Muscle of back (tissue), 11 donors: ENCODE results near the gene SH3BP1. TPM values are rescaled to one million over a fixed set of nuclear protein-coding genes. Genes with fewer than 3 reads are reported as not detected.
A peak's percentile ranks its signal among the peaks of the same experiment; 100 is the strongest.
"Not testable (repeated sequence)": the region's sequence is repeated elsewhere in the genome, so short reads cannot be mapped to it uniquely, and the experiment has no call there.

ENCODE experiments used
- DNase-seq, 3 donors: peaks; one replicate each; pipeline versions ENCODE4 v3.0.0 to v3.0.0-alpha.2; 2013
- polyA plus RNA-seq, 10 donors: library from polyadenylated mRNA; unstranded; fragments of 120-200 nt; gene quantifications; one replicate each; pipeline ENCODE4 v1.2.1, GENCODE V29; 2013; ENCODE audit not compliant: insufficient read length in 10 of 10

Gene SH3BP1
- polyA plus RNA-seq, 10 donors, result 5.9 to 13.3 (median 10.3) TPM

DNA sequence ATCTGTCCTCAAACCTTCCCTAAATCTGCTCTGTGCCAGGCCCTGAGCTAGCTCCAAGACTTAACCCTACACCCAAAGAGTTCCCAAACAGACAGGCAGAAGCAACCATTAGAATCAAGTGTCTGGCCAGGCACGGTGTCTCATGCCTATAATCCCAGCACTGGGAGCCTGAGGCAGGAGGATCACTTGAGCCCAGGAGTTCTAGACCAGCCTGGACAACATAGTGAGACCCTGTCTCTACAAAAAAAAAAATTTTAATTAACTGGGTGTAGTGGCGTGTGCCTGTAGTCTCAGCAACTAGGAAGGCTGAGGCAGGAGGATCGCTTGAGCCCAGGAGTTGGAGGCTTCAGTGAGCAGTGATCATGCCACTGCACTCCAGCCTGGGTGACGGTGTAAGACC is 17.1 kb downstream of the SH3BP1 start:
- DNase-seq, result not testable (repeated sequence)

DNA sequence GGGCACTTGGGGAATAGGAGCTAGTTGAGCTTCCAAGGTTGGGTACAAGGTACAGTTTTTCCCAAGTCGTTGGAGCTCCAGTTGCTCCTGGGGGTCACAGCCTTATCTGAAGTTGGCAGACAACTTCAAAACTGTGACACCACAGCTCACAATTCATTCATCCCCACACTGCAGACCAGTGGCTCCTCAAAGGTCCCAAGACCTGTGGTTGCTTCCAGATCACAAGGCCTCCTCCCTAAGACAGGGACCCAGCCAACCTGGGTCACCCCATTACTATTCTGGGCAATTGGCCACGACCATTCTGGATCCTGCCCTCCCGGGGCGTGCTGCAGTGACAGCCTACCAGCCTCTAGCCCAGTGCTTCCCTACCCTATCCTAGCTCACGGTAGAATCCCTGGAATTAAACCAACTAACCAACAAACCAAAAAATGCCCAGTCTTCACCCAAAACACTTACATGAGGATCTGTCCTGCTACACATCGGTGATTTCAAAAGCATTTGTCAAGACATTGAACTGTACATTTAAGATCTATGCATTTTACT is 18.2 kb downstream of the SH3BP1 start:
- no peak for DNase-seq

DNA sequence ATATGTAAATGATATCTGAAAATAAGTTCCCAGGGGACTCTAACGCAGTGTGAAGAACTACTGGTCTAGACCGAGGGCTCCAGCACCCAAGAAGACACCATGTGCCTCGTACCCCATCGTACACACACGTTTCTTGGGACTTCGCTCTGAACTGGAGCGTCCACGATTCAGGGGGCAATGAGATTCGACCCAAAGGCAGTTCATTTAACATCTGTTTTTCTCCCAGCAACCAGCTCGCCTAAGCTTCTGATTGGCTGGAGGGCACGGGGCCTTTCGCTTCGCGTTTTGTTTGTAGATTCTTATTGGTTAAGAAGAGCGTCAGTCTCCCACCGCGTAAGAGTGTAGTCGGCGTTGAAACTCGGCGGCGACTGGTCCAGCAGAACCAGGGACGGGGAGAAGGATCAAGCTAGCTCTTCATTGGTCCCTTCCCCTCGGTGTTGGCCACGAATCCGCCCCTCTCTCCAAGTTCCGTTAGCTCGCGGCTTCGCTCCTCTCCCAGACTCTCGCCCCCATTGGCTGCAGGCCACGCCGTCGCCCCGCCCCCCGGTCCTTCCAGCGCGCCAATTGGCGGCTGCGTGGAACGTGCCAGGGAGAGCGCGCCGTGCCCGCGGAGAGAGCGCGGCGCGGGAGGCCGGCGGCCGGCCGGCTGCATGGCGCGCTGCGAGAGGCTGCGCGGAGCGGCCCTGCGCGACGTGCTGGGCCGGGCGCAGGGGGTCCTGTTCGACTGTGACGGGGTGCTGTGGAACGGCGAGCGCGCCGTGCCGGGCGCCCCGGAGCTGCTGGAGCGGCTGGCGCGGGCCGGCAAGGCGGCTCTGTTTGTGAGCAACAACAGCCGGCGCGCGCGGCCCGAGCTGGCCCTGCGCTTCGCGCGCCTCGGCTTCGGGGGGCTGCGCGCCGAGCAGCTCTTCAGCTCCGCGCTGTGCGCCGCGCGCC is 18.9 kb downstream of the SH3BP1 start, which contains the start of gene PDXP:
TSS of gene PDXP (plus strand) at position 591 of the 933 bp plus-strand sequence. CDS start at position 651, 60 bp downstream.
- DNase-seq, result peak; percentile 100

DNA sequence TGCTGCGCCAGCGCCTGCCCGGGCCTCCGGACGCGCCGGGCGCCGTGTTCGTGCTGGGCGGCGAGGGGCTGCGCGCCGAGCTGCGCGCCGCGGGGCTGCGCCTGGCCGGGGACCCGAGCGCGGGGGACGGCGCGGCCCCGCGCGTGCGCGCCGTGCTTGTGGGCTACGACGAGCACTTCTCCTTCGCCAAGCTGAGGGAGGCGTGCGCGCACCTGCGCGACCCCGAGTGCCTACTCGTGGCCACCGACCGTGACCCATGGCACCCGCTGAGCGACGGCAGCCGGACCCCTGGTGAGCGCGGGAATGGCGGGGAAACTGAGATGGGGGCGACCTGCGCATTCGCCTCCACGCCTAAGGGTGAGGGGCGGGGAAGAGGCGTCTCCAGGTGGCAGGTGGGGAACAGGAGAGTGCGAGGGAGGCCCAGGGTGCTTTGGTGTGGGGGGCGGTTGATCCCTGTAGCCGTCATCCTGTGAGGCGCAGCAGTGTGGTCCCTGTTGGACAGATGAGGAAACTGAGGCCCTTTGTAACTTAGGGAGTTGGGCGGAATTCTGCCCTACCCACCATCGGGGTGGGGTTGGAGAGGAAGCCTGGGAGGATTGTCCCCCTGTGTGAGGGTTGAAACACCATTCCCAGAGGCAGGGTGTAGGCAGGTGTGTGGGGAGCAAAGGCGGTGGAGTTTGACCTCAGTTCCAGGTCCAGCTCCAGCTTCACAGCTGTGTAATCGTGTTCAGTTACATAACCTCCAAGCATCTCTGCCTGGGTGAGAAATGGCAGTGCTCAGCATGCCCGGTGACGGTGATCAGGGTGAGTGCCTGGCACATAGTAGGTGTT is 19.8 kb downstream of the SH3BP1 start:
- DNase-seq, result no peak

DNA sequence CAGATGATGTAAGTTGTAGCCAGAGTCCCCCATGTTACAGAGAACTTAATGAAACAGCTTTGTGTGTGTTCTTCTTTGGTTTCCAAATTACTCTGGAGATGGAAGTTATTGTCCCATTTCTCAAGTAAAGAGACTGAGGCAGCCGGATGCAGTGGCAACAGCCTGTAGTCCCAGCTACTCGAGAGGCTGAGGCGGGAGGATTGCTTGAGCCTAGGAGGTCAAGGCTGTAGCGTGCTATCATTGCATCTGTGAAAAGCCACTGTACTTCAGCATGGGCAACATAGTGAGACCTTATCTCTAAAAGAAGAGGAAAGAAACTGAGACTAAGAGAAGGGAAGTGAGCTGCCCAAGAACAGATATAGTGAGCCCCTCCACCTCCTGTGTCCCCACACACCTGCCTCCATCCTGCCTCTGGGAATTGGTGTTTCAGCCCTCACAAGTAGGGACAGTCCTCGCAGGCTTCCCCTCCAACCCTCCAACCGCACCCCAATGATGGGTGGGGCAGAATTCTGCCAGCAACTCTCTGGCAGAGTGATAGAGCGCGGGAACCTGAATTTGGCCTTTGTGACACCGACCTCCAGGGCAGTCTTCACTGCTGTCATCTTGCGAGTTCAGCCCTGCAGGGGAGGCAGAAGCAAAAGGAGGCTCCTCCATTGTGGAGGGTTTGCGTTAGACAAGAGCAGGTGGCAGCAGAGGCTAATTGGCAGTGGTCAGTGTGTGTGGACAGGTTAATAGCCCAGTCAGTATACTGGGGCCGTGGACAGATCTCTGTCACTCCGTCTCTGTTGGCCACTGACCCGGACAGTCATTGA is 20.6 kb downstream of the SH3BP1 start:
- no peak for DNase-seq

DNA sequence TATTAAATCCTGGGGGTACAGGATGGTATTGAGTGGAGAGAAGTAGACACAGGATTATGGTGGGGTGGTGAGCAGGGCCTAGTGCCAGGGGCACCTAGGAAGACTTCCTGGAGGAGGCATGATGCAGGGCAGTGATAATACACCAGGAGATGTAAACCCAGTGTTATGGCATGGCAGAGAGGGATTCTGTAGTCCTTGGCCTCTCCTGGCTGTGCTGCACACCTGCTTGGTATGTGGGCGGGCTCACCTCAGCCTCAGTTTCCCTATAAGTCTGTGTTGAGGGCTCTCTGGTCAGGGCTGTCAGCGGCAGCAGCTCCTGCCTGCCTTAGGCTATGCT is 21.2 kb downstream of the SH3BP1 start:
- no peak for DNase-seq

DNA sequence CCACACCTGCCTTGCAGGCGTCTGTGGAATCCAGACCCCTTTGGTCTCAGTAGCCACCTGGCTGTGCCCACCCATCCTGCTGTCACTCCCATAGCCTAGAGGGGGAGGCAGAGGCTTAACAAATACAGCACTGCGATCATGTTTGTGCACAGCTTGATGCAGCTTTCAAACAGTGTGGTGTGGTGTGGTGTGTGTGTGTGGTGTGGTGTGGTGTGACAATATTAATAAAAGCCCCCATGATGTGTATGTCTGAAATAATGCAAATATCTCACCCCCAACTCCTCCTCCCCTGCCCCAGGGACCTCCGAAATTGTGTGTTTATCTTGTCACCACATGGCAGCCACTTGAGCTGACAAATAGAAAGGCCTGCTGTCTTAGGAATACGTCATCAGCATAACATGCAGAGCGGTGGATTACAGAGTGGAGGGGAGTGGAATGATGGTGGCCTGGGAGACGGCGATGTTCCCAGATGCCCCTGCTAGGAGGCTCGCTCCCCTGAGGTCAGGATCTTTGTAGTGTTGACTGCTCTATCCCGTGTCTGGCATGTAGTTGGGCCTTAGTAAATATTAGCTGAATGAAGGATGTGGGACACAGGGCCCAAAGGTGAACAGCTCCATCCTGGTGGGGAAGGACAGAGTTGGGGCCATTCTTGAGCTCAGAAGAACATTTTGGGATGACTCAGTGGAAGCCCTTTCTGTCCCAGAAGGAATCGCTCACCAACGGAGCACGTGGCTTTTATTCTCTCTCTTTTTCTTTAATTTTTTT is 21.9 kb downstream of the SH3BP1 start:
- DNase-seq, result peak; percentile 61 to 86 (median 75)

DNA sequence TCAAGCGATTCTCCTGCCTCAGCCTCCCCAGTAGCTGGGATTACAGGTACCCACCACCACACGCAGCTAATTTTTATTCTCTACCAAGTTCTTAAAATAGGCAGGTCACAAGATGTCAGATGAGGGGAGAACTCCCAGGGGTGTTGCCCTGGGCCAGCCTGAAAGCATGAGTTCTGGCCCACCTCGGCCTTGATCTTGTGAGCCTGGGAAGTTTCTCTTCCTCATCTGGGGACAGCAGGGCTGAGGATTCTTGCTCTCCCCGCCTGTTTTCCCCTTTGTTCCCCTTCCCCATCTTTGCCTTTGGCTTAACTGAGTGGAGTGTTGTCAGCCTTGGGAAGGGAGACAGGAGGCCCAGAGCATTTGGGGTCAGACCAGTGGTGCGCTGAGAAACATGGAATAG is 22.6 kb downstream of the SH3BP1 start:
- DNase-seq, result no peak

DNA sequence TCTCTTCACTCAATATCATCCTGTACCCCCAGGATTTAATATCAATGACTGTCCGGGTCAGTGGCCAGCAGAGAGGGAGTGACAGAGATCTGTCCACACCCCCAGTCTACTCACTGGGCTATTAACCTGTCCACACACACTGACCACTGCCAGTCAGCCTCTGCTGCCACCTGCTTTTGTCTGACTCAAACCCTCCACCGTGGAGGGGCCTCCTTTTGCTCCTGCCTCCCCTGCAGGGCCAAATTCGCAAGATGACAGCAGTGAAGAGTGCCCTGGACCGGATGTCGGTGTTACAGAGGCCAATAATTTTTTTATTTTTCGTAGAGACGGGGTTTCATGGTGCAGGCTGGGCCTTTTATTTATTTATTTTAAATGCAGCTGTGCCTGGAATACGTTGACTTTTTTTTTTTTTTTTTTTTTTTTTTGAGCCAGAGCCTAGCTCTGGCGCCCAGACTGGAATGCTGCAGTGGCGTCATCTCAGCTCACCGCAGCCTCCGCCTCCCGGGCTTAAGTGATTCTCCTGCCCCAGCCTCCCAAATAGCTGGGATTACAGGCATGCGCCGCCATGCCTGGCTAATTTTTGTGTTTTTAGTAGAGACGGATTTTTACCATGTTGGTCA is 24.2 kb downstream of the SH3BP1 start:
- DNase-seq, result peak in 1 of 3 donors; percentile 46

DNA sequence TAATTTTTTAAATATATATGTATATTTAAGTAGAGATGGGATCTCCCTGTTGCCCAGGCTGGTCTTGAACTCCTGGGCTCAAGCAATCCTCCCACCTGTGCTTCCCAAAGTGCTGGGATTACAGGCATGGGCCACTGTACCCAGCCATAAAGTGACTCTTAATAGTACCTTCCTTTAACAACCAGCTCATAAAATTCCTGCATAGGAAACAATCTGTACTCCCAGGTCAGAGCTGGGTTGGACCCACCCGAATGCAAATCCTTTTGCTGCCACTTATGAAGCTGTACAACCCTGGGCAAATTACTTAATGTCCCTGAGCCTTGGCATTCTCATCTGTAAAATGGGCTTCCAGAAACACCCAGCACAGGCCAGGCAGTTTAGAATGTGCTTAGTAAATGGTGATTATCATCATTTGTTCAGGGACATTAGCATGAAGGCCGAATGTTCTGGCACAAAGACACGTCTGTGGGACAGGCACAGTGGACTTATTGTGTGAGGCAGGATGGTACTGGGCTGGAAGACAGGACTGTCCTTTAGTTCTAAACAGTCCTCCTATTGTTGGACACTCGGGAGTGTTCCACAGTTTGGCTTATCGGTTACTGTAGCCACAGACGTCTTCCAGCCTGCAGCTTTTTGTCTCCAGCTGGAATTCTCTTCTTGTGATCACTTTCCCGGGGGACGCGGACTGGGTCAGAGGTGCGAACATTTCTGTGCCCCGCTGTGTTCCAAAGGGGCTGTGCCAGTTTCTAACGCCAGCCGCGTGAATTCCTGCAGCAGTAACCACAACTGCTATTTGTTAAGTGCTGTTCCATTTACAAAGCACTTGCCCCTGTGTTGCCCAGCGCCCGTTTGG is 25.0 kb downstream of the SH3BP1 start:
- DNase-seq, result no peak

DNA sequence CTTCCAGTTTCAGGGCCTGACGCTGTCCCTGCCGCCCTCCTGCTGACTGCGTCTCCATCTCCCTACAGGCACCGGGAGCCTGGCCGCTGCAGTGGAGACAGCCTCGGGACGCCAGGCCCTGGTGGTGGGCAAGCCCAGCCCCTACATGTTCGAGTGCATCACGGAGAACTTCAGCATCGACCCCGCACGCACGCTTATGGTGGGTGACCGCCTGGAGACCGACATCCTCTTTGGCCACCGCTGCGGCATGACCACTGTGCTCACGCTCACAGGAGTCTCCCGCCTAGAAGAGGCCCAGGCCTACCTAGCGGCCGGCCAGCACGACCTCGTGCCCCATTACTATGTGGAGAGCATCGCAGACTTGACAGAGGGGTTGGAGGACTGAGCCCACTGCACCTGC is 26.0 kb downstream of the SH3BP1 start:
- DNase-seq, result no peak

DNA sequence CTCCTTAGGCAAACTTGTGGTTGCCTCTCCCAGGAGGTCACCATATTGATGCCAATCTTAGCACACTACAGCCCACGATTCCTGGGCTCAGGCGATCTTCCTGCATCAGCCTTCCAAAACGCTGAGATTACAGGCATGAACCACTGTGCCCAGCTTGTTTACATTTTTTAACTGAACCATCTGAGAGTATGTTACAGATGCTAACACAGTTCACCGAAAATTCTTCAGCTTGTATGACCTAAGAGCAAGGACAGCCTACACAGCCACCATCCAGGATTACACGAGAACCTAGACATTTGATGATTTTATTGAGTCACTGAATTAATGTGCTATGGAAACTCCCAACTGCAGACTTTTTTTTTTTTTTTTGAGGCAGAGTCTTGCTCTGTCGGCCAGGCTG is 30.1 kb downstream of the SH3BP1 start:
- DNase-seq, result no peak

DNA sequence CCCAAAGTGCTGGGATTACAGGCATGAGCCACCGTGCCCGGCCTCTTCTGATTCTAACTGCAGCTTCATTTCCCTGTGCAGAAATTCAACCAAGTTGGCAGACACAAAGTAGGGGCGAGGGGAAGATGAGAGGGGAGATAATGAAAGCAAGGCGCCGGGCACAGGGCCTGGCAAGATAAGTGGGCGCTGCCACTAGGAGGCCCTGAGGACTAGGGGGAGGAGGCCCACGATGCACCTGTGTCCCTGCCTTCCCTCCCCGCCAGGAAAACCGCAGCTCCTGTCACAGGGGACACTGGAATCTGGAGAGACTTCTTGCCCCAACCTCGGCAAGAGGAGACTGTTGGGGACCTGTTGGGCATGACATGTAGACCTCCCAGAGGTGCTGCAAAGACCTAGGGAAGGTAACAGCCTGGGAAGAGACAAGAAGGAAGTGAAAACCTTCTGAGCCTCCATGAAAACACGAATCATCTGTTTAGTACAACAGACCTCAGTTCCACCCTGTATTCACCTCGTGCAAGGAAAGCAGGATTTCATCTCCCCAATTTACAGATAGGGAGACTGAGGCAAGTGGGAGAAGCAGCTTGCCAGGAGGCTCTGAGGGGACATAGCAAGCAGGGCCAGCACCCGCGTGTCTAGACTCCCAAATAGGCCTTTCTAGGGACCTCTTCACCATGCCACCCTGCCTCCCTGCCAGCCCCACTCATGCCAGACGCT is 32.9 kb downstream of the SH3BP1 start:
- no peak for DNase-seq

DNA sequence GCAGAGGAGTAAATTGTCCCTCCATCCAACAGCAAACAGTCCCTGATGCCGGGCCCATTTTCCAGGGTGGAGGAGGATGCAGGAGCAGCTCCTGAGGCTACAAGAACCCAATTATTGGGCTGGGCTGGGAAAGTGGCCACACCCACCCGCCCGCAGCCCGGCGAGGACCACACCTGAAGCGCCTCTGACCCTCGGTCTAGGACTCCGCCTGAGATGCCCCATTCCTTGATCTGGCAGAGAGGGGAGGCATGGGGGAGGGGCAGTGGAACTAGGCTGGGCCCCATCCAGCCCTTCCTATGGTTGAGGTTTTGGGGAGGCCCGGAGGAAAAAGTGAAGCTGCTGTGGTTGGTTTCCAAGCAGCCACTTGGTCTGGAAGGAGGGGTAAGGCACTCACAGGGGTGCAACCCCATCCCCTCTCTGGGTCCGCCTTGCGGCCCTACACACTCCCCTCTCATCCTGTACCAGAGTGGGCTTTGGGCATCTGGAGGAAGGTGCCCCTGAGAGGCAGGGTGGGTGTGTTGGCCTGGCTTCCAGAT is 33.5 kb downstream of the SH3BP1 start:
- DNase-seq, result no peak

DNA sequence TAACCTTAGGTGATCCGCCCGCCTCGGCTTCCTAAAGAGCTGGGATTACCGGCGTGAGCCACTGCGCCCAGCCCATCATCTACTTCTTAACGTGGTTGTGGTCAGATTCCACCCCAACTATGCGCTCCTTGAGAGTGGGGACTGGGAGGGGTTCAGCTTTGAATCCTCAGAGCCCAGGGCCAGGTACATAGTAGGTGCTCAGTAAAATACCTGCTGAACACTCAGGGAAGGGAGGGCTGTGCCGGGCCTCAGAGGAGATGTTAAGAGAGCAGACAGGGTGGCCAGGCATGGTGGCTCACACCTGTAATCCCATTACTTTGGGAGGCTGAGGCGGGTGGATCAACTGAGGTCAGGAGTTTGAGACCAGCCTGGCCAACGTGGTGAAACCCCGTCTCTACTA is 34.8 kb downstream of the SH3BP1 start:
- no peak for DNase-seq

DNA sequence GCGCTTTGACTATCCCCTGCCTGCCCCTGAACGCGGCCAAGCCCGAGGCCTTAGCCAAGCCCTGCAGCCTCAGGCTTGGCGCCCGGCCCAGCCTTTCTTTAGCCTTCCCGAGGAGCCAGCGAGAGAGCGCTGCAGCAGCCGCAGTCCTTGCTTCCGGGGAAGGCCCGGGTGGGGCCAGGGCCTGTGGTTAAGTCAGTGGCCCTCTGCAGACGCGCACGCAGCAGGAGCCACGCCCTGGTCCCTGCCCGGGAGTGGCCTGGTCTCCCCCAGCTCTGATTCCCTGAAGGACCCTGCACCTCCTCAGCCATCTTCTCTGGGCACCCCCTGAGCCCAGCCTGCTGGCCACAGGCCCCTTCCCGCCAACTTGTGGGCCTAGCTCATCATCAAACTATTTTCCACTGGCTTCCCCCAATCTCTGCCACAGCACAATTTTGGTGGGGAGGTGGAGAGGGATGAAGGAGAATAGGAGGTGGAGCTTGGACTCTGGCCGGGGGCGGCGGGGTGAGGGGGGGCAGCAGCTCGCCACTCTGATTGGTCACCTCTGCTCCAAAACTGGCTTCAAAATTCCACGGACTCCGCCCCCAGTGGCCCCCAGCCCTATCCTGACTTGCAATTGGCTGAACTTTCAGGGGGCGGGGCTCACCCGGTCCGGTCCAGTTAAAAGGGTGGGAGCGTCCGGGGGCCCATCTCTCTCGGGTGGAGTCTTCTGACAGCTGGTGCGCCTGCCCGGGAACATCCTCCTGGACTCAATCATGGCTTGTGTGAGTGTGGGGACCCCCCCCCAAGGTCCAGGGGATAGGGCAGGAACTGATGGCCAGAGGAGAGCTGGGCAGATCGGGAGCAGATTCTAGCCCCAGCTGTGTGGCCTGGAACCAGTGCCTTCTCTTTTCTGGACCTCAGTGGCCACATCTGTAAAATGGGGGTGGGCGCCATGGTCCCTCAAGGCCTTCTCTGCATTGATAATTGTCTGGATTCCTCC is 35.8 kb downstream of the SH3BP1 start, which contains the start of gene LGALS1:
TSS of gene LGALS1 (plus strand) at position 686 of the 979 bp plus-strand sequence. CDS start at position 753, 67 bp downstream.
- DNase-seq, result peak; percentile 97 to 99 (median 98)
